B cell (primary cell): ENCODE results near the gene RELCH. TPM values are rescaled to one million over a fixed set of nuclear protein-coding genes. Genes with fewer than 3 reads are reported as not detected.
A peak's percentile ranks its signal among the peaks of the same experiment; 100 is the strongest.

ENCODE experiments used
- ATAC-seq: fragments of 200-7000 bp; cut with Tn5 transposase; one replicate; pipeline ENCODE4 v1.10.0; 2021; ENCODE audit warnings: low read depth, mild to moderate bottlenecking, moderate number of reproducible peaks, moderate library complexity
- CTCF ChIA-PET: fragments of 350-600 bp; sonication (Branson Sonifier 250); formaldehyde crosslinking; loops from one replicate; lab custom pipeline; 2021; ENCODE audit warnings: antibody characterized with exemption, inconsistent platforms; lab: Charles Lee
- POLR2A ChIA-PET: fragments of 350-600 bp; sonication (Branson Sonifier 250); formaldehyde crosslinking; loops from one replicate; lab custom pipeline; 2021; ENCODE audit warnings: antibody characterized with exemption; lab: Charles Lee
- DNase-seq: peaks from one replicate; pipeline ENCODE4 v3.0.0; 2013
- H2AFZ ChIP-seq: 2 replicates; pipeline ENCODE4 v1.6.1; 2012; ENCODE audit warnings: mild to moderate bottlenecking, low read depth, low read length; ENCODE audit not compliant: insufficient read depth, poor library complexity, severe bottlenecking
- H3K27ac ChIP-seq, 2 donors: 1 replicate in 1 of 2; 2 replicates in 1 of 2; pipeline ENCODE4 v1.5.1; 2012 to 2013; ENCODE audit warnings: low read length in 2 of 2, mild to moderate bottlenecking in 2 of 2, moderate library complexity in 1 of 2
- H3K27me3 ChIP-seq, 4 experiments: fragments of 200-600 bp in 1 of 4; sonication (generic) in 1 of 4; replicated peaks in 1 of 4; 1 replicate in 2 of 4; 2 replicates in 2 of 4; pipeline versions ENCODE4 v1.6.1 to v1.7.0; 2013 to 2016; ENCODE audit warnings: low read length in 3 of 4, mild to moderate bottlenecking in 2 of 4, mixed read lengths in 1 of 4, moderate library complexity in 1 of 4; ENCODE audit not compliant: insufficient read depth in 4 of 4, control insufficient read depth in 3 of 4; ENCODE audit errors: control extremely low read depth in 1 of 4
- H3K36me3 ChIP-seq, 2 experiments: replicated peaks in 1 of 2; 1 replicate in 1 of 2; 2 replicates in 1 of 2; pipeline versions ENCODE4 v1.6.1 to v1.7.1; 2013; ENCODE audit warnings: low read length in 1 of 2; ENCODE audit not compliant: insufficient read depth in 2 of 2, control insufficient read depth in 1 of 2; ENCODE audit errors: control extremely low read depth in 1 of 2, extremely low read depth in 1 of 2
- H3K4me1 ChIP-seq, 2 donors: fragments of 200-600 bp in 1 of 2; sonication (generic) in 1 of 2; 1 replicate in 1 of 2; 2 replicates in 1 of 2; pipeline versions ENCODE4 v1.5.1 to v1.6.1; 2013 to 2017; ENCODE audit warnings: low read length in 2 of 2; ENCODE audit not compliant: control insufficient read depth in 2 of 2, insufficient read depth in 2 of 2
- H3K4me2 ChIP-seq: replicated peaks from 2 replicates; pipeline ENCODE3; 2012; ENCODE audit warnings: mild to moderate bottlenecking, low read depth, low read length; ENCODE audit not compliant: poor library complexity, severe bottlenecking
- H3K4me3 ChIP-seq, 5 experiments: fragments of 200-600 bp in 1 of 5; sonication (generic) in 1 of 5; 1 replicate in 3 of 5; 2 replicates in 2 of 5; pipeline versions ENCODE4 v1.5.1 to v1.7.0; 2011 to 2016; ENCODE audit warnings: low read length in 4 of 5, mild to moderate bottlenecking in 4 of 5, low read depth in 2 of 5, control low read depth in 1 of 5, moderate library complexity in 1 of 5; ENCODE audit not compliant: insufficient read depth in 1 of 5; ENCODE audit errors: control extremely low read depth in 1 of 5, extremely low read depth in 1 of 5
- H3K79me2 ChIP-seq: fragments of 200-600 bp; sonication (generic); one replicate; pipeline ENCODE4 v1.6.0; 2016; ENCODE audit warnings: low read length; ENCODE audit not compliant: control insufficient read depth, insufficient read depth
- H3K9ac ChIP-seq: fragments of 200-600 bp; sonication (generic); 2 replicates; pipeline ENCODE4 v1.6.1; 2017; ENCODE audit warnings: mild to moderate bottlenecking, low read length, moderate library complexity
- H3K9me3 ChIP-seq, 3 donors: one replicate each; pipeline versions ENCODE4 v1.6.1 to v1.7.1; 2013; ENCODE audit warnings: low read length in 2 of 3; ENCODE audit not compliant: control insufficient read depth in 2 of 3, insufficient read depth in 1 of 3; ENCODE audit errors: control extremely low read depth in 1 of 3
- H4K20me1 ChIP-seq: 2 replicates; pipeline ENCODE4 v1.6.0; 2012; ENCODE audit warnings: mild to moderate bottlenecking, low read length; ENCODE audit not compliant: insufficient read depth, control insufficient read depth, poor library complexity, severe bottlenecking
- H3K27ac Mint-ChIP-seq: one replicate; pipeline ENCODE4 v1.8.0; 2021; ENCODE audit warnings: mixed read lengths
- H3K27me3 Mint-ChIP-seq: one replicate; pipeline ENCODE4 v1.8.0; 2021; ENCODE audit warnings: mixed read lengths
- H3K4me1 Mint-ChIP-seq: one replicate; pipeline ENCODE4 v1.8.0; 2021; ENCODE audit warnings: mixed read lengths
- H3K4me3 Mint-ChIP-seq: one replicate; pipeline ENCODE4 v1.8.0; 2021; ENCODE audit warnings: mixed read lengths
- H3K9me3 Mint-ChIP-seq: one replicate; pipeline ENCODE4 v1.8.0; 2022; ENCODE audit warnings: mixed read lengths; ENCODE audit not compliant: insufficient read depth
- CTCF ChIP-seq: fragments of 200-600 bp; IDR thresholded peaks from one replicate; pipeline ENCODE4 v1.8.0; 2022; ENCODE audit warnings: antibody characterized with exemption, mild to moderate bottlenecking
- EZH2 ChIP-seq: IDR thresholded peaks from 2 replicates; pipeline ENCODE4 v1.6.1; 2012; ENCODE audit warnings: borderline replicate concordance, low read depth, mild to moderate bottlenecking, moderate library complexity, low read length; ENCODE audit not compliant: insufficient read depth, poor library complexity, severe bottlenecking
- WGBS: methylation state at CpG from one replicate; pipeline ENCODE4 v1.1.5; 2013; ENCODE audit warnings: missing lambda C conversion rate; ENCODE audit not compliant: insufficient coverage; 5-methylcytosine and 5-hydroxymethylcytosine counted together
- intact Hi-C: fragments of 100-400 bp; cut with micrococcal nuclease; formaldehyde crosslinking; loops from one replicate; pipeline ENCODE4 v1.10.0; 2022
- polyA minus RNA-seq: library from RNA; depleted of rRNA, polyadenylated mRNA; stranded (reverse); fragments of >200 nt; gene quantifications from 2 replicates; pipeline ENCODE4 v1.2.3, GENCODE V29; 2012
- polyA plus RNA-seq: library from polyadenylated mRNA; depleted of rRNA; stranded (reverse); fragments of >200 nt; gene quantifications from 2 replicates; pipeline ENCODE4 v1.2.3, GENCODE V29; 2012
- total RNA-seq, 2 donors: library from RNA; stranded (reverse); fragments of 120-200 nt in 1 of 2; gene quantifications; 1 replicate in 1 of 2; 2 replicates in 1 of 2; pipeline versions ENCODE4 v1.2.3 to v1.2.4, GENCODE V29; 2013 to 2022

The RELCH gene
- total RNA-seq (76.0 and 77.9 TPM in 2 replicates), polyA plus RNA-seq (17.6 and 28.2 TPM in 2 replicates), polyA minus RNA-seq (40.4 and 49.2 TPM in 2 replicates)
- total RNA-seq (2013) = 65.4 TPM

- WGBS = under 1% methylated on average over 53 of the region's 55 CpGs
- ATAC-seq (peak; percentile 95), DNase-seq (peak; percentile 98)
- H4K20me1 ChIP-seq = peaks cover 53% of the 10 kb centered on the region
- peak within 1 kb of the TSS; percentile 93 for H3K4me2 ChIP-seq
- Mint-ChIP-seq H3K27ac (peak within 1 kb of the TSS; percentile 96), H3K27me3 (no peaks in the 10 kb centered on the region), H3K4me3 (peak within 1 kb of the TSS; percentile 98), H3K9me3 (no peaks in the 10 kb centered on the region), H3K4me1 (peaks cover 61% of the 10 kb centered on the region)
- H3K4me3 ChIP-seq = peak within 1 kb of the TSS; percentile 87 to 100 (median 97)
- ChIA-PET POLR2A (interaction anchor here (0.7 to 1.3 kb wide), 3 partner anchors 64 to 1235 kb away, joined by 3 read pairs; partner anchors contain the start of genes VPS4B and ZCCHC2), CTCF (interaction anchor here (0.9 to 9.3 kb wide), 6 partner anchors 13 to 528 kb away, joined by 3 to 145 read pairs (median 4); partner anchors contain the start of gene PHLPP1)
- H3K36me3 ChIP-seq = no peaks in the 10 kb centered on the region
- H3K4me1 ChIP-seq = peaks cover 30 to 37% of the 10 kb centered on the region in 2 donors
- peaks cover 93% of the 10 kb centered on the region for H3K79me2 ChIP-seq
- no peak for TF ChIP-seq EZH2
- no peak for TF ChIP-seq CTCF
- peak within 1 kb of the TSS; percentile 73 for H3K27ac ChIP-seq
- H3K9ac ChIP-seq = peak within 1 kb of the TSS; percentile 92
- H3K9me3 ChIP-seq = no peaks in the 10 kb centered on the region
- intact Hi-C loops = loop anchor here (2.0 to 10.0 kb wide), 7 partner anchors 138 to 1786 kb away; partner anchors contain the start of genes KDSR and TNFRSF11A
- peak within 1 kb of the TSS; percentile 100 for H2AFZ ChIP-seq
- H3K27me3 ChIP-seq = no peaks in the 10 kb centered on the region
These were observed at the start of gene RELCH, which contains the start of gene PIGN for GRCh38 chr18:62186774-62187542. Gene RELCH (plus strand): TSS chr18:62187255. CDS start chr18:62187506, 251 bp downstream. Gene PIGN (minus strand): TSS chr18:62187056. CDS start chr18:62161353, 25,703 bp downstream.
